ENCODE measurements around the gene RBM47.
"Not testable (repeated sequence)": the region's sequence is repeated elsewhere in the genome, so short reads cannot be mapped to it uniquely, and the experiment has no call there.

The RBM47 gene

DNA sequence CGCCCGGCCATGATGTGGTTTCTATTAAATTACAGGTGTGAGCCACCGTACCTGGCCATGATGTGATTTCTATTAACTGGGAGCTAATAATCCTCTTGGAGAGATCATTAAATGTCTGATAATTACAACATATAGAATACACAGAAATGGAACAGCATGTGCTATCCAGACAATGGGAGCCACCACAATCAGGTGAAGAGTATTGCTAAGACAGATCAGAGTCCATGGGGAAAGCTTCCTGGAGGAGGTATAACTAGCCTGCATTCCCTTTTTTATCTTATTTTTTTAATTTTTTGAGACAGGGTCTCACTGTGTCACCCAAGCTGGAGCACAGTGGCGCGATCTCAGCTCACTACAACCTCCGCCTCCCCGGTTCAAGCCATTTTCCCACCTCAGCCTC, 147.7 kb downstream of the RBM47 start:
- no peak for DNase-seq

DNA sequence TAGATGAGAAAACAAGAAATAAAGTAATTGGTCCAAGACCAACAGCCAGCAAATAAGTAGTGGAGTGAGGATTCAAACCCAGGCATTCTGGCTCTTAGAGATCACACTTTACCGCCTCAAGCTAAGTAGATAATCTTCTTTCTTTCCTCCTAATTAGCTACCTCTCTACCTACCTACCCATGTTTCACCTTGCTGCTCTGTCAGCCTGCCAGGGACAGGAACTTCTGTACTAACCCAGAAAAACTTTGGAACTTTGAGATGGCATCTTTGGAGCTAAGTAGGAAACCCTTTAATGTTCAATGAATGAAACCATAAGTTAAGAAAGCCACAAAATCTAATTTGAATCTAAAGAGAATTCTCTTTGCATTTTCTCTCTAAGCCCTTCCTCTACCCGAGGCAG, 149.4 kb downstream of the RBM47 start:
- no peak for DNase-seq

DNA sequence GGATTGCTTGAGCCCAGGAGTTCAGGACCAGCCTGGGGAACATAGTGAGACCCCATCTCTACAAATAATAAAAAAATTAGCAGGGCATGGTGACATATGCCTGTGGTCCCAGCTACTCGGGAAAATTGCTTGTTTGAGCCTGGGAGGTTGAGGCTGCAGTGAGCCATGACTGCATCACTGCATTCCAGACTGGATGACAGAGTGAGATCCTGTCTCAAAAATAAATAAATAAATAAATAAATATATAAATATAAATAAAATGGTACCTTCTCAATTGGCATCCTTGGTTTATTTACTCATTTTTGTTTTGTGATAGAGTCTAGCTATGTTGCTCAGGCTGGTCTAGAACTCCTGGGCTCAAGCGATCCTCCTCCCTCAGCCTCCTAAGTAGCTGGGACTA, 150.3 kb downstream of the RBM47 start:
- DNase-seq: no peak

- peak; percentile 86 for DNase-seq
Measured at GRCh38 chr4:40475609-40476008, 154.1 kb downstream of the RBM47 start.

- no peak for DNase-seq
Measured at GRCh38 chr4:40473578-40474388, 155.9 kb downstream of the RBM47 start.

DNA sequence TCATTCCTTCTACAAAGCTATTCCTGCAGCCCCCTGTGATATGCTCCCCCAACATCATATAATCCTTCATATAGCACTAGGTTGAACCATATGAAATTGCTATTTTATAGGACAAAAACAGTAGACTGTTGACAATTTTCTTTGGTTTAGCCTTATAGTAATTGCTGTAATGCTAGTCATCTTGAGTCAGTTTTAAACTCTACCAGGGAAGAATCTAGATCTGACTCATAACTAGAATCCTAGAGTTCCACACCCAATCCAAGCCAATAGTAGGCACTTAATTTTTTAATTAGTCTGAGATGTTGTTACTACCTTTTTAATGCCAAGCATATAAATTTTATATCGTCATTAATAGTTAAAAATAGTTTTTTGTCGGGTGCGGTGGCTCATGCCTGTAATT, 157.7 kb downstream of the RBM47 start:
- no peak for DNase-seq

GRCh38 chr4:40466789-40467188, 162.9 kb downstream of the RBM47 start:
- no peak for DNase-seq

- peak; percentile 61 for DNase-seq
Measured at GRCh38 chr4:40462326-40462725, 167.3 kb downstream of the RBM47 start.

DNA sequence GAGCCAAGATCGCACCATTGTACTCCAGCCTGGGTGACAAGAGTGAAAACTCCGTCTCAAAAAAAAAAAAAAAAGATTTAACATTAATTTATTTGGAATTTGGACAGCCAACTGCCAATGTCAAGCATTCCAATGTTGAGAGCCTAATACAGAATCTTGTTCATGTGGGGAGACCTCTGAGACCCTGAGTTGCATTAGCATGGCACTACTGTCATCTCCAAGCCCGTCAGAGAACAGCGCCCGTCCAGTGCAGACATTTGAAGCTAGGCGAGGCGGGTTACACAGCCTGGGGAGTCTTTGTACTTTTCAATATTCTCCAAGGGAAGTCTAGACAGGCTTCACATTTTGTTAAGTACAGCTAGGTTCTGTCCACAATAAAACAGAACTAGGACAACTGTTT, 167.8 kb downstream of the RBM47 start:
- no peak for DNase-seq

DNA sequence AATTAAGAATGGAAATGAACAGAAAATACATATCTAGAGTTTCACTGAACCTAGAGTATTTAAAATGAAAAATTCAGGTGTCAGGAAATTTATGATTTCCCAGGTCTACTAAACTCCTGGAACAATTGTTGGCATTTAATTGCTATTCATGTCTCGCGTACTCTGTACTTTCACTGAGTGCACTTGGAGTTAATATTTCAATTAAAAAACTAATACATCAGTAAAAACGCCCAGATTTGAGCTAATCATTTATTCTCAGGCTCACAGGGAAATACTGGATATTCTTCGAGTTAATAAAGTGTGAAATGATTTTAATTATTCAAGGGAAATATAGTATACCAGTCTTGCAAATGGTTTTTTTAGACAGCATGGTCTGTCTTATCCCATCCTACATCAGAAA, 168.6 kb downstream of the RBM47 start:
- DNase-seq: no peak

DNA sequence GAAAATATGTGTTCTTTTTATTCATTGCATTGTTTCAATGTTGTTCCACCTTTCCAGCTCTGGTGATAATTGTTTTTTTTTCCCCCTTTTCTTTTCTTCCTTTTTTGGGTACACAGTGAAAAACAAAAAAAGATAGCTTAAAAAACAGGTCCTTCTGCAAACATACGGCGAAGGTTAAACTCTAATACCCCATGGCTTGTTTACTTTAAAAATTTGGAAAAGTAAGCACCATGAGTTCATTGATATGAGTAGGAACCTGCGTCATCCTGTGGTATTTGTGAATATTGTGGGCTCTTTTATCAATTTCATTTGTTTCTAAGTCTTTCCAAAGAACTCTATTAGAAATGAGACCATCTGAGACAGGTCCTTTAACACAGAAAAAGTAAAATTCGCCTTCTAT, 171.0 kb downstream of the RBM47 start:
- DNase-seq: peak; percentile 29

DNA sequence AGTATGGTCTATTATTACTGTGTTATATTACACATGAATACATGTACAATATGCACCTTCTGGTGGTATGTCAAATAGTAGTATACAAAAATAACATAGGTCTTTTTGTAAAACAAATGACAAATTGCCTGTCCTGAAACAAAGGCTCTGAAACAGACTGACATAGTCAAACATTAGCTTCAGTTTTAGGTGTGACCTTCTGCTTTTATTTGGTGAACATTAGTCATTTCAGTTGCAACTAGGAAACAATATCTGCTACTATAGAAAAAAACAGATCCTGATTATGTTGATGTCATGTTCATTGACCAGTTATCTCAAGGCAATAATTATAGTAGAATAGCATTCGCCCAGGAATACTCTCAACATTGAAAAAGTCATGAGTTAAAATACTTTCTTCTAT, 171.6 kb downstream of the RBM47 start:
- DNase-seq: peak; percentile 28

DNA sequence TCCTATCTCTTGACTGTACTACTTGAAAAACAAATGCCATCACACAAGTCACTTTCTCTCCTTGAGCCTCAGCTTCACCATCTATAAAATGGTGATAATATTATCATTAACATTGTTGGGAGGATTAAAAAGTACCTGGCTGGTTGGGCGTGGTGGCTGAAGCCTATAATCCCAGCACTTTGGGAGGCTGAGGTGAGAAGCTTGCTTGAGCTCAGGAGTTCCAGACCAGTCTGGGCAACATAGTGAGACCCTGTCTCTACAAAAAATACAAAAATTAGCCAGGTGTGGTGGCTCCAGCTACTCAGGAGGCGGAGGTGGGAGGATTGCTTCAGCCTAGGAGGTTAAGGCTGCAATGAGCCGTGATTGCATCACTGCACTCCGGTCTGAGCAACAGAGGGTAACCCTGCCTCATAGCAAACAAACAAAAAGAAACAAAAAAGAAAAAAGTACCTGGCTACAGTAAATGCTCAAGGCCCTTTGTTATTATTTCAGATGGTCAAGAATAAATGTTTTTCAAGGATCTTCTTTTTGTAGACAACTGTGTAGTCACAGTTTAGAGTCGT, 174.2 kb downstream of the RBM47 start:
- DNase-seq: peak; percentile 8

GRCh38 chr4:40454816-40455215, 174.8 kb downstream of the RBM47 start:
- no peak for DNase-seq

GRCh38 chr4:40453912-40454311, 175.8 kb downstream of the RBM47 start:
- DNase-seq: peak; percentile 41

GRCh38 chr4:40448875-40449274, 180.8 kb downstream of the RBM47 start:
- no peak for DNase-seq

DNA sequence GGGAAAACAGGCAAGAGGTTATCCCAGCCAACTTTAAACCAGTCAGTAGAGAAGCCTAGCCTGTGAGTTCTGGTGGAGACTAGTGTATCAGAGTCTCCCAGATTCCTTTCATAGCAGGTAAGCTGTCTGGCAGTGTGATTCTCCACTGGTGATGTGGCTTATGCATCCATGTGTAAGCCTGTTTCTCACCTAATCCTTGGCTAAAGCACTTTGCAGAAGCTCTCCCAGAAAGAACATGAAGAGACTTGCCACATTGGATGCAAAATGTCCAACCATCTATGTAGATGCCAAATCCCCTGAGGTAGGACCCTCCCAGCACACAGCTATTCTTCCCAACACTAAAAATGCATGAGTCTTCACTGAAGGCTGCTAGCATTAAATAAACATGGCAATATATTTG, 182.8 kb downstream of the RBM47 start:
- DNase-seq: no peak

DNA sequence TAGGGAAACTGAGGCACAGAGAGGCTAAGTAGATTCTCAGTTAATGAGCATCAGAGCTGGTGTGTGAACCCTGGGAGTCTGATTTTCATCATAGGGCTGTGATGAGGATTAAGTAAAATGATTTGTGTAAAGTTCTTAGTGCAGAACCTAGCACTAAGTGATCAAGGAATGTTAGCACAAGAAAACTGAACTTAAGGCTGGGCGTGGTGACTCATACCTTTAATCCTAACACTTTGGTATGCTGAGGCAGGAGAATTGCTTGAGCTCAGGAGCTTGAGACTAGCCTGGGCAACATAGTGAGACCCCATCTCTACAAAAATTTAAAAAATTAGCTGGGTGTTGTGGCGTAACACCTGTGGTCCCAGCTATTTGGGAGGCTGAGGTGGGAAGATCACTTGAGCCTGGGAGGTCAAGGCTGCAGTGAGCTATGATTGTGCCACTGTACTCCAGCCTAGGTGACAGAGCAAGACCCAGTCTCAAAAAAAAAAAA, 183.4 kb downstream of the RBM47 start:
- not testable (repeated sequence) for DNase-seq

DNA sequence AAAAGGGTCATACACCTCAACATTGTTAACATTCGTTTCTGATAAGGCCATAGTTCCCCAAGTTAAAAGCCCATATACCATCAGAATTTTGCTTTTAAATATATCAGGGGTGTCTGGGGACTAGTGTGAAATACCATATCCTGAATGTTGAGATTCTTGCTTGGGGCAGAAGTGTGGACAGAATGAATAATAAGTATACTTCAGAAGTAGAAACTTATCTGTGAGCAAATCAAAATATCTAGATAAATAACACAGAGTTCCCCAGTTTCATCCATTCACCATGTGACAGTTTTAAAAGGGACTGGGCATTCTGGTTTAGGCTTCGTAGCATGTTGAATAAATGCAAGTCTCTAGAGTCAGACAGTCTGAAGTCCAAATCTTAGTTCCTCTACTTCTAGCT, 184.0 kb downstream of the RBM47 start:
- no peak for DNase-seq

- DNase-seq: no peak
Measured at GRCh38 chr4:40441430-40441829, 188.2 kb downstream of the RBM47 start.

DNA sequence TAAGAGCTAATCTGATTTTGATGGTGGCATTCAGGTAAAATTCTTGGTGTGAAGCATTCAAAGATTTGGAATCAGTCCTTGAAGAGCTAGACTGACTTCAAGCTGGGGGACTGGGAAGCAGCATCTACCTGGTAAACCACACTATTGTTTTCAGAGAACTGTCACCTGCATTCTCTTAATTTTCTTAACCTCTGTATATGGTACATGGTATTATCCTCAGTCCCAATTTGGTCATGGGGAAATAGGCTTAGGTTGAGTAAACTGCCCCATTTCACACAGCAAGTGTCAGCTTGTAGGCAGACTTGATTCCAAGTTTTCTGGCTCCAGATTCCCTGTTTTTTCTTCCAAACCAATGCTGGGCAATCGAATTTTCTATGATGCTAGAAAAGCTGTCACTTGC, 190.1 kb downstream of the RBM47 start:
- no peak for DNase-seq

- DNase-seq: no peak
Measured at GRCh38 chr4:40438384-40439026, 191.2 kb downstream of the RBM47 start.

DNA sequence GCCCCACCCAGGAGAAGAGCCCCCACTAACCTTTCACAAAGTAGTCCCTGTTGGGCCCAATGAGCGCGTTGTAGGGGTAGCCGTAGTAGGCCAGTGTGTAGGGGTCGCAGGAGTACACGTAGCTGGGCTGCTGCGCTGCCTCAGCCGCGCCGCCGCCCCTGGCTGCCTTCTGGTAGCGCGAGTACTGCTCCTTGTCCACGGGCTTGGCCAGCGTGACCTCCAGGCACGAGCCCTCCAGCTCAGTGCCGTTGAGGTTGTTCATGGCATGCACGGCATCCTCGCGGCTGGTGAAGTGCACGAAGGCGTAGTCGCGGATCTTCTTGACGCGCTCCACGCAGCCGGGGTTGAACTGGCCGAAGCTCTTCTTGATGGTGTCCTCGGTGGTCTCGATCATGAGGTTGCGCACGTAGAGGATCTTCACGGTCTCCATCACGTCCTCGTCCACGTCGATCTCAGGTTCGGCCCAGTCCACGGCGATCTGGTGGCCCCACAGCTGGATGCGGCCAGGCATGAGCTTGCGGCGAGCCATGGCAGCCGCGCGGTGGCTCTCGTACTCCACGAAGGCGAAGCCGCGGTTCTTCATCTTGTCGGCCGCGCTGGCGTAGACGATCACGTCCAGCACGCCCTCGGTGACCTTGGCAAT, 191.8 kb downstream of the RBM47 start:
- no peak for DNase-seq

GRCh38 chr4:40435306-40435705, 194.4 kb downstream of the RBM47 start:
- not testable (repeated sequence) for DNase-seq
